H1 (cell line): ENCODE results near the gene SENP1.

Experiments
- ASH2L ChIP-seq: fragments of 200-600, 300-600 bp; sonication (generic); IDR thresholded peaks from one replicate; pipeline ENCODE4 v1.7.1; 2017; ENCODE audit warnings: low read length
- ATF2 ChIP-seq: IDR thresholded peaks from 2 replicates; pipeline ENCODE4 v1.6.1; 2012; ENCODE audit warnings: low read length, inconsistent platforms
- CTCF ChIP-seq, 3 experiments: IDR thresholded peaks; 1 replicate in 2 of 3; 2 replicates in 1 of 3; pipeline versions ENCODE4 v1.5.1 to v1.6.1; 2011; ENCODE audit warnings: low read length in 3 of 3, mild to moderate bottlenecking in 3 of 3, inconsistent platforms in 2 of 3, low read depth in 1 of 3, moderate library complexity in 1 of 3; ENCODE audit not compliant: insufficient read depth in 1 of 3; ENCODE audit errors: control extremely low read depth in 1 of 3
- GABPA ChIP-seq: IDR thresholded peaks from 2 replicates; pipeline ENCODE4 v1.6.1; 2011; ENCODE audit warnings: mild to moderate bottlenecking, low read length, moderate library complexity, borderline replicate concordance; ENCODE audit not compliant: insufficient read depth
- NANOG ChIP-seq: IDR thresholded peaks from 2 replicates; pipeline ENCODE4 v1.6.1; 2011; ENCODE audit warnings: low read length, low read depth, mild to moderate bottlenecking, inconsistent platforms; ENCODE audit not compliant: insufficient read depth, poor library complexity, severe bottlenecking
- POLR2AphosphoS5 ChIP-seq: IDR thresholded peaks from 2 replicates; pipeline ENCODE4 v1.6.1; 2011; ENCODE audit warnings: low read depth, low read length
- RAD21 ChIP-seq, 2 experiments: IDR thresholded peaks in 1 of 2; conservative IDR thresholded peaks in 1 of 2; 2 replicates each; pipeline ENCODE4 v1.6.1; 2011; ENCODE audit warnings: low read depth in 2 of 2, low read length in 2 of 2, improper control_type of control experiment in 1 of 2, inconsistent platforms in 1 of 2, mild to moderate bottlenecking in 1 of 2, moderate library complexity in 1 of 2
- RFX5 ChIP-seq: IDR thresholded peaks from 2 replicates; pipeline ENCODE4 v1.6.1; 2011; ENCODE audit warnings: low read depth, low read length, improper control_type of control experiment, borderline replicate concordance
- SAP30 ChIP-seq: fragments of 300-600 bp; sonication (generic); IDR thresholded peaks from 2 replicates; pipeline ENCODE4 v1.7.1; 2012; ENCODE audit warnings: low read length, moderate library complexity, mild to moderate bottlenecking, inconsistent platforms; ENCODE audit not compliant: insufficient read depth, insufficient replicate concordance
- YY1 ChIP-seq: IDR thresholded peaks from 2 replicates; pipeline ENCODE4 v1.6.1; 2011; ENCODE audit warnings: low read depth, mild to moderate bottlenecking, low read length
- TF ChIP-seq, protein P1 (sequence below): IDR thresholded peaks from 2 replicates; pipeline ENCODE4 v1.6.1; 2011; ENCODE audit warnings: low read length, improper control_type of control experiment
- TF ChIP-seq, protein P2 (sequence below): IDR thresholded peaks from 2 replicates; pipeline ENCODE4 v1.6.1; 2012; ENCODE audit warnings: inconsistent platforms

GRCh38 chr12:48071808-48072207 is 34.1 kb downstream of the SENP1 start:
- TF ChIP-seq RFX5, result no peak
- TF ChIP-seq ASH2L, result no peak
- no peak for TF ChIP-seq SAP30
- no peak for TF ChIP-seq RAD21 (IDR thresholded peaks at IDR 0.05 in 1 of 2, conservative IDR thresholded peaks at IDR 0.05 in 1 of 2; ENCODE audit: low read depth in 2 of 2, low read length in 2 of 2)
- TF ChIP-seq POLR2AphosphoS5, result no peak
- TF ChIP-seq, protein P1, sequence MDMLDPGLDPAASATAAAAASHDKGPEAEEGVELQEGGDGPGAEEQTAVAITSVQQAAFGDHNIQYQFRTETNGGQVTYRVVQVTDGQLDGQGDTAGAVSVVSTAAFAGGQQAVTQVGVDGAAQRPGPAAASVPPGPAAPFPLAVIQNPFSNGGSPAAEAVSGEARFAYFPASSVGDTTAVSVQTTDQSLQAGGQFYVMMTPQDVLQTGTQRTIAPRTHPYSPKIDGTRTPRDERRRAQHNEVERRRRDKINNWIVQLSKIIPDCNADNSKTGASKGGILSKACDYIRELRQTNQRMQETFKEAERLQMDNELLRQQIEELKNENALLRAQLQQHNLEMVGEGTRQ, result no peak
- TF ChIP-seq CTCF (IDR thresholded peaks at IDR 0.05; ENCODE audit: control extremely low read depth in 1 of 3, insufficient read depth in 1 of 3, low read depth in 1 of 3, low read length in 3 of 3), result no peak
- TF ChIP-seq GABPA, result no peak
- TF ChIP-seq NANOG, result no peak
- TF ChIP-seq, protein P2, sequence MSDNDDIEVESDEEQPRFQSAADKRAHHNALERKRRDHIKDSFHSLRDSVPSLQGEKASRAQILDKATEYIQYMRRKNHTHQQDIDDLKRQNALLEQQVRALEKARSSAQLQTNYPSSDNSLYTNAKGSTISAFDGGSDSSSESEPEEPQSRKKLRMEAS, result no peak
- no peak for TF ChIP-seq YY1
- TF ChIP-seq ATF2, result no peak
